Loucy (cell line): ENCODE results near the gene ALOX5AP.

Experiments used
- H2AFZ ChIP-seq: fragments of 200-600 bp; sonication (generic); 2 replicates; pipeline ENCODE4 v1.6.0; 2016; ENCODE audit warnings: antibody characterized with exemption, mild to moderate bottlenecking, low read length, moderate library complexity
- H3F3A ChIP-seq: fragments of 200-600 bp; 2 replicates; pipeline ENCODE4 v1.6.0; 2016; ENCODE audit warnings: antibody characterized with exemption, low read depth, mild to moderate bottlenecking
- H3K27me3 ChIP-seq: fragments of 200-600 bp; sonication (generic); 2 replicates; pipeline ENCODE4 v1.6.1; 2014; ENCODE audit warnings: low read length, mild to moderate bottlenecking; ENCODE audit not compliant: insufficient read depth, poor library complexity, severe bottlenecking
- H3K36me3 ChIP-seq: fragments of 200-600 bp; sonication (generic); 2 replicates; pipeline ENCODE4 v1.6.1; 2016; ENCODE audit warnings: low read length; ENCODE audit not compliant: insufficient read depth
- H3K4me1 ChIP-seq: fragments of 200-600 bp; sonication (generic); 2 replicates; pipeline ENCODE4 v1.5.1; 2014; ENCODE audit warnings: low read length, mild to moderate bottlenecking; ENCODE audit not compliant: insufficient read depth, poor library complexity, severe bottlenecking
- H3K4me2 ChIP-seq: fragments of 200-600 bp; sonication (generic); 2 replicates; pipeline ENCODE4 v1.6.0; 2014; ENCODE audit warnings: antibody characterized with exemption, low read length, low read depth, mild to moderate bottlenecking; ENCODE audit not compliant: poor library complexity, severe bottlenecking
- H3K4me3 ChIP-seq: fragments of 200-600 bp; sonication (generic); 2 replicates; pipeline ENCODE4 v1.5.1; 2014; ENCODE audit warnings: low read length, mild to moderate bottlenecking, mixed read lengths; ENCODE audit not compliant: poor library complexity, severe bottlenecking
- H3K79me2 ChIP-seq: fragments of 200-600 bp; sonication (generic); 2 replicates; pipeline ENCODE4 v1.6.1; 2014; ENCODE audit warnings: low read length; ENCODE audit not compliant: insufficient read depth
- H3K9ac ChIP-seq: fragments of 200-600 bp; sonication (generic); 2 replicates; pipeline ENCODE4 v1.6.0; 2014; ENCODE audit warnings: mild to moderate bottlenecking, low read depth, low read length, moderate library complexity; ENCODE audit not compliant: poor library complexity, severe bottlenecking
- H3K9me2 ChIP-seq: fragments of 200-600 bp; sonication (generic); replicated peaks from 2 replicates; pipeline ENCODE4 v1.6.1; 2016; ENCODE audit warnings: low read depth, low read length, mixed read lengths
- H3K9me3 ChIP-seq: fragments of 200-600 bp; sonication (generic); 2 replicates; pipeline ENCODE4 v1.6.1; 2014; ENCODE audit warnings: mild to moderate bottlenecking, antibody characterized with exemption, low read length, low read depth; ENCODE audit not compliant: insufficient read depth
- H4K20me1 ChIP-seq: fragments of 200-600 bp; sonication (generic); 2 replicates; pipeline ENCODE4 v1.6.0; 2014; ENCODE audit warnings: antibody characterized with exemption, low read length, mild to moderate bottlenecking; ENCODE audit not compliant: insufficient read depth, poor library complexity, severe bottlenecking
- EZH2phosphoT487 ChIP-seq: fragments of 200-600 bp; IDR thresholded peaks from 2 replicates; pipeline ENCODE4 v1.6.1; 2018; ENCODE audit warnings: antibody characterized with exemption, mild to moderate bottlenecking, moderate library complexity, borderline replicate concordance
- TF ChIP-seq, protein P1 (sequence below): fragments of 200-600 bp; sonication (generic); conservative IDR thresholded peaks from 2 replicates; pipeline ENCODE4 v1.5.1; 2014; ENCODE audit warnings: mild to moderate bottlenecking, antibody characterized with exemption, low read length

The ALOX5AP gene

DNA sequence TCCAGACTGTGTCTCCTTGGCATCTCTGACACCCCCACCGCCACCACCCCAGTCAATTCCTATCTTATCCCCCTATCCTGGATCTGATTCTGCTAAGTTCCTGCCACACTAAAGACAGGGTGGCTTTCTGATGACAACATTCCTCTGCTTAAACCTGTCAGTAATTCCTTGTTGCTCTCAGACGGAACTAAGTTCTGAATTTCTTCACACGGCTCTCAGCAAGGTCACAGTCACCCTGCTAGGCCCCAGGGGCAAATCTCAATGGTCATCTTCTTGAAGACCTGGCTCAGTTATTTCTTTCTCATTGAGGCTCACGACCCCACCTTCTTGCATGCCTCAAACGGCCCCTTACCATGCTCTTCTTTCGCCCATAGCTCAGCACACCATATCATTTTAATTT, 7.6 kb downstream of the ALOX5AP start:
- H3K4me2 ChIP-seq = peak overlapping the region; percentile 89
- no peak for TF ChIP-seq EZH2phosphoT487
- TF ChIP-seq, protein P1, sequence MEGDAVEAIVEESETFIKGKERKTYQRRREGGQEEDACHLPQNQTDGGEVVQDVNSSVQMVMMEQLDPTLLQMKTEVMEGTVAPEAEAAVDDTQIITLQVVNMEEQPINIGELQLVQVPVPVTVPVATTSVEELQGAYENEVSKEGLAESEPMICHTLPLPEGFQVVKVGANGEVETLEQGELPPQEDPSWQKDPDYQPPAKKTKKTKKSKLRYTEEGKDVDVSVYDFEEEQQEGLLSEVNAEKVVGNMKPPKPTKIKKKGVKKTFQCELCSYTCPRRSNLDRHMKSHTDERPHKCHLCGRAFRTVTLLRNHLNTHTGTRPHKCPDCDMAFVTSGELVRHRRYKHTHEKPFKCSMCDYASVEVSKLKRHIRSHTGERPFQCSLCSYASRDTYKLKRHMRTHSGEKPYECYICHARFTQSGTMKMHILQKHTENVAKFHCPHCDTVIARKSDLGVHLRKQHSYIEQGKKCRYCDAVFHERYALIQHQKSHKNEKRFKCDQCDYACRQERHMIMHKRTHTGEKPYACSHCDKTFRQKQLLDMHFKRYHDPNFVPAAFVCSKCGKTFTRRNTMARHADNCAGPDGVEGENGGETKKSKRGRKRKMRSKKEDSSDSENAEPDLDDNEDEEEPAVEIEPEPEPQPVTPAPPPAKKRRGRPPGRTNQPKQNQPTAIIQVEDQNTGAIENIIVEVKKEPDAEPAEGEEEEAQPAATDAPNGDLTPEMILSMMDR = no peak
- H3K79me2 ChIP-seq = peaks cover 78% of the 10 kb centered on the region
- H3K4me3 ChIP-seq = peak overlapping the region; percentile 66
- H3K36me3 ChIP-seq = no peaks in the 10 kb centered on the region; the same call in 1 of the 2 replicates
- H3K4me1 ChIP-seq = peaks cover 83% of the 10 kb centered on the region
- H4K20me1 ChIP-seq = no peaks in the 10 kb centered on the region
- peaks cover 19% of the 10 kb centered on the region for H3F3A ChIP-seq
- H3K9ac ChIP-seq = peak overlapping the region; percentile 61
- no peaks in the 10 kb centered on the region for H3K9me3 ChIP-seq
- H3K9me2 ChIP-seq = no peaks in the 10 kb centered on the region
- no peak overlapping the region for H2AFZ ChIP-seq
- H3K27me3 ChIP-seq = no peaks in the 10 kb centered on the region

DNA sequence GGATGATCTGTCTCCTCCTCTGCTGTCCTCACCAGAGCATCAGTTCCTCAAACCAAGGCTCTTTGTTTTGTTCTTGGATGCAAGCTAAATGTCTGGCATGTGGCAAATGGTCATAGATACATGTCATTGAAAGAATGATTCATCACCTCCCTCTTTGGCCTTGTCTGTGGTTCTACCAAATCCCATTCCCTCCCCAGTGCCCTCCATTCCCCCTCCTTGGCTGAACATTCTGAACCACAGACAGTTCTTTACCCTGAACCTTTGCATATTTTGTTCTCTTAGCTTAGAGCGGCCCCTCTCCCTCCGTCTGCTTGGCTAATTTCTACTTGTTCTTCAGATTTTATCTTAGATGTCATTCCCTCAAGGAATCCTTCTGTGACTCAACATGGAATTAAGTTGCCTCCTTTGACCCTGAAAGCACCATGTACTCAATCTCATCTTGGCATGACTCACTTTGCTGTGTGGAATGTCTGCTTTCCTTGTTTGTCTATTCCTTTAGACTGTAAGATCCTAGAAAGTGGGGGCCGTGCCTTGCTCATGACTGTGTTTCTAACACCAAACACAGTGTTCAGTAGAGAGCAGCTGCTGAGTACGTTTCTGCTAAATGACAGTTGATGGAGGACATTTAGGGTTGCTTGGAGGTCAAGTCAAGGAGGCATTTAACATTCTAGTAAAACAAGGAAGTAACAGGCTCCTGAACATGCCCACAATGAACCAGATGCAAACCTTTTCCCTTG, 8.1 kb downstream of the ALOX5AP start:
- peaks cover 74% of the 10 kb centered on the region for H3K79me2 ChIP-seq
- no peak overlapping the region for H2AFZ ChIP-seq
- peak overlapping the region; percentile 66 for H3K4me3 ChIP-seq
- no peaks in the 10 kb centered on the region for H3K9me3 ChIP-seq
- no peaks in the 10 kb centered on the region for H4K20me1 ChIP-seq
- TF ChIP-seq EZH2phosphoT487 = no peak
- TF ChIP-seq, protein P1 = no peak
- peak overlapping the region; percentile 89 for H3K4me2 ChIP-seq
- peaks cover 14% of the 10 kb centered on the region for H3F3A ChIP-seq
- H3K9ac ChIP-seq = peak overlapping the region; percentile 61
- no peaks in the 10 kb centered on the region for H3K9me2 ChIP-seq
- H3K27me3 ChIP-seq = no peaks in the 10 kb centered on the region
- no peaks in the 10 kb centered on the region; the same call in 1 of the 2 replicates for H3K36me3 ChIP-seq
- peaks cover 77% of the 10 kb centered on the region for H3K4me1 ChIP-seq

DNA sequence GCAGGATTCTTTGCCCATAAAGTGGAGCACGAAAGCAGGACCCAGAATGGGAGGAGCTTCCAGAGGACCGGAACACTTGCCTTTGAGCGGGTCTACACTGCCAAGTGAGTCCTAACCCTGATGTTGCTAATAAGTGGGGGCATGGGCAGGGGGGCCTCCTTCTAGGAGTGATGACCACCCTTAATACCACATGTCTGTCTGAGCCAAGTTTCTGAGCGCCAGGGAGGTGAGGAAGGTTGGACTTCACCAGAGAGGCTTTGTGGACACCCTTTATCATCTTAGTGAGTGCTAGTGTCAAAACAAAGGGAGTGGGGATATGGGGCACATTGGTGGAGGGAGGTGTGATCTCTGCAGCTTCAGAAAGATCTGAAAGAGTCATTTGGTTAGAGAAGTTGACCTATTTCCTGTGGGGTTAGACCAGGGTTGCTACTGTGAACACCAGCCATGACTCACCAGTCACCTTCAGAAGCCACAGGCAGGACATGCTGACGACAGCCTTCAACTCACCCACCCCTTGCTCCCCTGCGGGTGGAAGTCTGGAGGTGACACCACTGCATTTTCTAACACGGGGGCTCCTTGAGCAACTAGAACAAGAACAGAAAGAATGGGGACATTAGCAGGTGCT, 8.8 kb downstream of the ALOX5AP start:
- Histone ChIP-seq H3K27me3 (no peaks in the 10 kb centered on the region), H3K4me2 (peak overlapping the region; percentile 89), H3K79me2 (peaks cover 73% of the 10 kb centered on the region), H4K20me1 (no peaks in the 10 kb centered on the region), H3K36me3 (peaks cover 6% of the 10 kb centered on the region; the same call in 1 of the 2 replicates), H3K9ac (peak overlapping the region; percentile 61), H3K9me3 (no peaks in the 10 kb centered on the region), H3F3A (peaks cover 14% of the 10 kb centered on the region), H3K9me2 (no peaks in the 10 kb centered on the region), H3K4me3 (peak overlapping the region; percentile 66), H2AFZ (no peak overlapping the region), H3K4me1 (peaks cover 71% of the 10 kb centered on the region)
- TF ChIP-seq, protein P1 = no peak
- TF ChIP-seq EZH2phosphoT487 = no peak
